Parathyroid adenoma (tissue), 2 donors: ENCODE measurements around the gene HAPSTR1.

Experiments
- H2AFZ ChIP-seq: fragments of 300-600 bp; sonication (generic); one replicate; pipeline ENCODE4 v1.7.0; 2017; ENCODE audit warnings: antibody characterized with exemption, mild to moderate bottlenecking
- H3K27ac ChIP-seq: fragments of 300-600 bp; sonication (generic); one replicate; pipeline ENCODE4 v1.7.0; 2017
- H3K27me3 ChIP-seq: fragments of 300-600 bp; sonication (generic); one replicate; pipeline ENCODE4 v1.7.0; 2017; ENCODE audit warnings: low read length; ENCODE audit not compliant: control insufficient read depth, insufficient read depth
- H3K36me3 ChIP-seq: fragments of 300-600 bp; sonication (generic); one replicate; pipeline ENCODE4 v1.7.0; 2017; ENCODE audit warnings: low read length; ENCODE audit not compliant: control insufficient read depth, insufficient read depth
- H3K4me1 ChIP-seq: fragments of 300-600 bp; sonication (generic); one replicate; pipeline ENCODE4 v1.7.0; 2017; ENCODE audit warnings: control low read depth
- H3K4me2 ChIP-seq: fragments of 300-600 bp; sonication (generic); one replicate; pipeline ENCODE4 v1.7.0; 2017; ENCODE audit warnings: low read length
- H3K4me3 ChIP-seq: fragments of 300-600 bp; sonication (generic); one replicate; pipeline ENCODE4 v1.7.0; 2017; ENCODE audit warnings: low read depth, low read length
- H3K79me2 ChIP-seq: fragments of 300-600 bp; sonication (generic); one replicate; pipeline ENCODE4 v1.7.0; 2017; ENCODE audit warnings: control low read depth
- H3K9ac ChIP-seq: fragments of 300-600 bp; sonication (generic); one replicate; pipeline ENCODE4 v1.7.0; 2017; ENCODE audit warnings: mild to moderate bottlenecking
- H3K9me3 ChIP-seq: fragments of 300-600 bp; sonication (generic); one replicate; pipeline ENCODE4 v1.7.0; 2017; ENCODE audit warnings: low read length; ENCODE audit not compliant: control insufficient read depth
- TF ChIP-seq, protein P1 (sequence below): fragments of 300-600 bp; sonication (generic); IDR thresholded peaks from one replicate; pipeline ENCODE4 v1.7.0; 2017; ENCODE audit warnings: antibody characterized with exemption, mild to moderate bottlenecking
- donor health status: primary hyperparathyroidism.

Gene HAPSTR1

DNA sequence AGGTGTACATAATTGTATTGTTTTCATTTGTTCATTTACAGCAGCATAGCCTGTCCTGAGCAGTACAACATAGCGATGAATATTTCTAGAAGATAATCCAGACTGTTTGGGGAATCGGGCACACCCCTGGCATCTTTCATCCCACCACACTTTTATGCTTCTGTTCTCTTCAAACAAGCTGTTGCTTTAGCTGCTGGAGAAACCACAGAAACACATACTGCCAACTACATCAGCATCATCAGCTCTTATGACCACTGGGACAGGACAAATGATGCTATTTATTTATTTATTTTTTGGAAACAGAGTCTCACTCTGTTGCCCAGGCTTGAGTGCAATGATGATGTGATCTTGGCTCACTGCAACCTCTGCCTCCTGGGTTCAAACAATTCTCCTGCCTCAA, 22.6 kb upstream of the HAPSTR1 start:
- TF ChIP-seq, protein P1, sequence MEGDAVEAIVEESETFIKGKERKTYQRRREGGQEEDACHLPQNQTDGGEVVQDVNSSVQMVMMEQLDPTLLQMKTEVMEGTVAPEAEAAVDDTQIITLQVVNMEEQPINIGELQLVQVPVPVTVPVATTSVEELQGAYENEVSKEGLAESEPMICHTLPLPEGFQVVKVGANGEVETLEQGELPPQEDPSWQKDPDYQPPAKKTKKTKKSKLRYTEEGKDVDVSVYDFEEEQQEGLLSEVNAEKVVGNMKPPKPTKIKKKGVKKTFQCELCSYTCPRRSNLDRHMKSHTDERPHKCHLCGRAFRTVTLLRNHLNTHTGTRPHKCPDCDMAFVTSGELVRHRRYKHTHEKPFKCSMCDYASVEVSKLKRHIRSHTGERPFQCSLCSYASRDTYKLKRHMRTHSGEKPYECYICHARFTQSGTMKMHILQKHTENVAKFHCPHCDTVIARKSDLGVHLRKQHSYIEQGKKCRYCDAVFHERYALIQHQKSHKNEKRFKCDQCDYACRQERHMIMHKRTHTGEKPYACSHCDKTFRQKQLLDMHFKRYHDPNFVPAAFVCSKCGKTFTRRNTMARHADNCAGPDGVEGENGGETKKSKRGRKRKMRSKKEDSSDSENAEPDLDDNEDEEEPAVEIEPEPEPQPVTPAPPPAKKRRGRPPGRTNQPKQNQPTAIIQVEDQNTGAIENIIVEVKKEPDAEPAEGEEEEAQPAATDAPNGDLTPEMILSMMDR: no peak
- Histone ChIP-seq H3K36me3 (no peaks in the 10 kb centered on the region), H3K79me2 (no peaks in the 10 kb centered on the region), H3K4me2 (no peak overlapping the region), H3K9me3 (no peaks in the 10 kb centered on the region), H3K4me3 (no peak overlapping the region), H3K27me3 (no peaks in the 10 kb centered on the region), H3K9ac (no peak overlapping the region), H3K4me1 (no peaks in the 10 kb centered on the region), H2AFZ (no peak overlapping the region), H3K27ac (no peak overlapping the region)

DNA sequence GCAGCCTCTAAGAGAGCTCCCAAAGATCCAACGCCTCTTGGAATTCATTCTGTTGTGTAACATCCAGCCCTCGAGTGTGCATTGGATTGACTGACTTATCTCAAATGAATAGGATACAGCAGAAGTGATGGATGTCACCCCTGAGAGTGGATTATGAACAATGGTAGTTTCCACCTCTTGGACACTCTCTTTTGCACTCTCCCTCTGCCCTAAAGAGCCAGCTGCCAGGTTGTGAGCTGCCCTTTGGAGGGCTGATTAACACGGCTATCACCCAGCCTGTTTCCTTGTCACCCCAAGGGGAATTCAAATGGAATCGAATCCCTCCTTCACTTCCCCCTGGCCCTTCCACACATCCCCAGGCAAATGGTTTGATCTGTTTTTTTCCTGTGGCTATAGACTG, 21.2 kb upstream of the HAPSTR1 start:
- Histone ChIP-seq H3K27me3 (no peaks in the 10 kb centered on the region), H3K27ac (no peak overlapping the region), H3K4me3 (no peak overlapping the region), H3K9ac (no peak overlapping the region), H3K79me2 (no peaks in the 10 kb centered on the region), H3K4me2 (no peak overlapping the region), H2AFZ (no peak overlapping the region), H3K9me3 (no peaks in the 10 kb centered on the region), H3K4me1 (no peaks in the 10 kb centered on the region), H3K36me3 (no peaks in the 10 kb centered on the region)
- TF ChIP-seq, protein P1: no peak

DNA sequence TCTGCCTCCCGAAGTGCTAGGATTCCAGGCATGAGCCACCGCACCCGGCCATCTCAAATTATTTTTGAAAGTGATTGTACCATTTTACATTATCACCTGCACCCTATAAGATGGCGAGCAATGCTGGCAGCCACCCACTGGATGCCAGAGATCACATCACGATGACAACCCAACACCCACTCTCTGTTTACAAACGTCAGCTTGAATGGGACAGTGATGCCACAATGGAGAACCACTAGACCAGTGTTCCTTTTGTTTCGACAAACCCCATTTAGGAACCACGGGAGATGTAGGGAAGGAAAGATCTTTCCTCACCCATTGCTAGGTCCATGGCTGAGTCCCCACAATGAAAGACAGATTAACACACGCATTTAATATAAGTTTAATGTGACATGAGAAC, 20.1 kb upstream of the HAPSTR1 start:
- no peak overlapping the region for H3K4me2 ChIP-seq
- TF ChIP-seq, protein P1: no peak
- no peak overlapping the region for H3K9ac ChIP-seq

DNA sequence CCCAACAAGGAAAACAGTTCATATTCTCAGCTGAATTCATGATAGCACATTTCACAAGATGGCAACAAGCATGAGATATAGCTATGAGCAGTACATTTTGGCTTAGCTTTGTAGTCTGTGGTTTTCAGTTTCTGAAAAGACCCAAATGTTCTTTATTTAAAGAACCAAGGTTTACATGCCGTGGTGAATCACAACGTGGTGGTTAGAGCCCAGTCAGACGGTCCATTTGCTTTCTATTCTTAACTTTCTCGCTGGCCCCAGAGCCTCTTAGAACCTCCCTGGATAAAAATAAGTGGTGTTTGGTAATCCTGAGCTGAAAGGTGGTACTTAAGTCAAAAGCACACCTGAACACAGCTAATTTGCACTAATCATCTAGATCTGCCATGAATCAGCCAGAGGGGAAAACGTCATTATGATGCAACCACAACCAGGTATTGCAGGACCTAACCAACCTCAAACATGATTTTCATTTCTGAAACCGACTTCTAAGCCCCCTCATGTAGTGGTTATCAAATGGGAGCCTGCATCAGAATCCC, 18.6 kb upstream of the HAPSTR1 start:
- no peak overlapping the region for H3K4me2 ChIP-seq
- H3K27me3 ChIP-seq: no peaks in the 10 kb centered on the region
- TF ChIP-seq, protein P1: no peak
- H3K9me3 ChIP-seq: no peaks in the 10 kb centered on the region
- no peak overlapping the region for H2AFZ ChIP-seq
- no peak overlapping the region for H3K4me3 ChIP-seq
- no peaks in the 10 kb centered on the region for H3K36me3 ChIP-seq
- H3K79me2 ChIP-seq: no peaks in the 10 kb centered on the region
- H3K9ac ChIP-seq: no peak overlapping the region
- no peak overlapping the region for H3K27ac ChIP-seq
- H3K4me1 ChIP-seq: peaks cover 6% of the 10 kb centered on the region

More for the DNA sequence above, 20.1 kb upstream of the HAPSTR1 start:
- H3K4me1 ChIP-seq: no peaks in the 10 kb centered on the region
- no peaks in the 10 kb centered on the region for H3K27me3 ChIP-seq
- no peaks in the 10 kb centered on the region for H3K9me3 ChIP-seq
- no peaks in the 10 kb centered on the region for H3K36me3 ChIP-seq
- no peak overlapping the region for H2AFZ ChIP-seq
- no peaks in the 10 kb centered on the region for H3K79me2 ChIP-seq
- no peak overlapping the region for H3K4me3 ChIP-seq
- no peak overlapping the region for H3K27ac ChIP-seq

DNA sequence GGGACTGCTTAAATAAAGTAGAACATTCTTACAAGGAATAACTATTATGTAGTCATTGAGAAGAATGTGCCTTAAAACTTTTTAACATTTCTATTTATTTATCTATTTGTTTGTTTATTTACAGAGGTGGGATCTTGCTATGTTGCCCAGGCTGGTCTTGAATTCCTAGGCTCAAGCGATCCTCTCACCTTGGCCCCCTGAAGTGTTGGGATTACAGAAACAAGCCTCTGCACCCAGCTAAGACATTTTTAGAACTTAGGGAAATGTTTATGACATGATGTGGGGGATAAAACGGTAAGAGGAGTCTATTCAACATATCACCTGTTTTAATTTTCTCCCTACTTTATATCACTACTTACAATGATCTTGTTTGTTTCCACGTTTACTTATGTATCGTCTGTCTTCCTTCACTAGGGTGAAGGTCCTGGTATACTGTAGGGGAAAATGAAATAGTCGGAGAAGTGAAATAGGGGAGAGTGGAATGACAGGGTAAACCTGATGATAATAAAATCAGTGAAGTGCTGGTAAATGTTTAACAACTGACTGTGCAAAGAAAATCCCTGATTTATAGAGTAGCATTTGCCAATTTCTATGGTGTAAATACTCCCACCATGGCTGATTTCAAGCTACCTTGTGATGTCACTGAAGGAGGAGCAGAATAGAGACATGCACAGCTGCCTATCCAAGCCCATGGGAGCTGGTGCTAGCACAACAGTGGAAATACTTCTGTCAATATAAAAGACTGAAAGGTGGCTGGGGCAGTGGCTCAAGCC, 16.0 kb upstream of the HAPSTR1 start:
- H3K9ac ChIP-seq: no peak overlapping the region
- no peaks in the 10 kb centered on the region for H3K27me3 ChIP-seq
- TF ChIP-seq, protein P1: no peak
- no peak overlapping the region for H3K4me3 ChIP-seq
- no peak overlapping the region for H3K4me2 ChIP-seq
- no peak overlapping the region for H3K27ac ChIP-seq
- H3K4me1 ChIP-seq: peaks cover 6% of the 10 kb centered on the region
- no peak overlapping the region for H2AFZ ChIP-seq
- no peaks in the 10 kb centered on the region for H3K79me2 ChIP-seq
- H3K9me3 ChIP-seq: no peaks in the 10 kb centered on the region
- no peaks in the 10 kb centered on the region for H3K36me3 ChIP-seq
